ENCODE data around the gene P4HA2. TPM values are rescaled to one million over a fixed set of nuclear protein-coding genes. Genes with fewer than 3 reads are reported as not detected.

P4HA2 gene
- total and polyA plus RNA-seq, 2 of the 13 experiments (the other 11 are each of a cell fraction or from before 2014, with no cell fraction given), result 37.7 to 126 TPM

DNA sequence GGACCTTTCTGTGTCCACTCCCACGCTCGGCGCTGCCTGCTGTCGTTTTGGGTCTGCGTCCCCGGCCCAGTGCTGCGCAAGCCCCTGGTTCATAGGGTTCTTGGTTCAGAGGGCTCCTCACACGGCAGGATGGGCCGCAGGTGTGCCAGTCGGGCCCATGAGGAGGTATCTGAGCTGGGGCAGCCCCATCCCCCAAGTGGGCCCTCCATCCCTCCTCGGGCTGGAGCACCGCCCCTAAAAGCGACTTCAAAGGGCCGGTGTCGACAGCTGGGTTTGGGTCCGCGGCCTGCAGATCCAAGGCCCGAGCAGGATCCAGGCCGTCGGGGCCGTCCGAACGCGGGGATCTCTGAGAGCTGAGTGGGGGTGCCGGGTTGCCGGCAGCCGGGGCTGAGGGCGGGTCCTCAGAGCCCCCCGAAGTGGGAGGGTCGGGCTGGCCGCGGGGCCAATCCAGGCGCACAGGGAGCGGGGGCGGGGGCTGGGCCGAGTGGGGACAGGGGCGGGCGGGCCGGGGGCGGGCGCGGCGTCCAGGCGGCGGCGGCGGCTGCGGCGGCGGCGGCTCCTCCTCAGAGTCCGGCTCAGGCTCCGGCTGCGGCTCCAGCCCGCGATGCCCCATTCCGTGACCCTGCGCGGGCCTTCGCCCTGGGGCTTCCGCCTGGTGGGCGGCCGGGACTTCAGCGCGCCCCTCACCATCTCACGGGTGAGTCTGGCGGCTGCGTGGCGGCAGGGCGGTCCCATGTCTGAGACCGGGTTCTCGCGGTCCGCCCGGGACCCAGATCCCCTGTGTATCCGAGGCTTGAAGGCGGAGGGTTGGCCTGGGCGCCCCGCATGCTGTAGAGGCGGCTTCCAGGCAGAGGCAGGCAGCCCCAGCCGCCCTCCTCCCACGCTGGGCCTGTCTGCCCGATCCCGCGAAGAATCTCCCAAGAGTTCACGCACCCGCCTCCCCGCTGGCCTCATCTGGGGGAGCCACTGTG lies 29.8 kb upstream of the P4HA2 start, which contains the start of gene PDLIM4 (continued):
- TF ChIP-seq, protein P1, sequence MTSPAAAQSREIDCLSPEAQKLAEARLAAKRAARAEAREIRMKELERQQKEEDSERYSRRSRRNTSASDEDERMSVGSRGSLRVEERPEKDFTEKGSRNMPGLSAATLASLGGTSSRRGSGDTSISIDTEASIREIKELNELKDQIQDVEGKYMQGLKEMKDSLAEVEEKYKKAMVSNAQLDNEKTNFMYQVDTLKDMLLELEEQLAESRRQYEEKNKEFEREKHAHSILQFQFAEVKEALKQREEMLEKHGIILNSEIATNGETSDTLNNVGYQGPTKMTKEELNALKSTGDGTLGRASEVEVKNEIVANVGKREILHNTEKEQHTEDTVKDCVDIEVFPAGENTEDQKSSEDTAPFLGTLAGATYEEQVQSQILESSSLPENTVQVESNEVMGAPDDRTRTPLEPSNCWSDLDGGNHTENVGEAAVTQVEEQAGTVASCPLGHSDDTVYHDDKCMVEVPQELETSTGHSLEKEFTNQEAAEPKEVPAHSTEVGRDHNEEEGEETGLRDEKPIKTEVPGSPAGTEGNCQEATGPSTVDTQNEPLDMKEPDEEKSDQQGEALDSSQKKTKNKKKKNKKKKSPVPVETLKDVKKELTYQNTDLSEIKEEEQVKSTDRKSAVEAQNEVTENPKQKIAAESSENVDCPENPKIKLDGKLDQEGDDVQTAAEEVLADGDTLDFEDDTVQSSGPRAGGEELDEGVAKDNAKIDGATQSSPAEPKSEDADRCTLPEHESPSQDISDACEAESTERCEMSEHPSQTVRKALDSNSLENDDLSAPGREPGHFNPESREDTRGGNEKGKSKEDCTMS (CRISPR knock-in tag; conservative IDR thresholded peaks at IDR 0.05), result no peak
- TF ChIP-seq THYN1 (CRISPR knock-in tag; IDR thresholded peaks at IDR 0.05; ENCODE audit: borderline replicate concordance, low read depth), result no peak
- TF ChIP-seq ZSCAN9 (CRISPR knock-in tag; IDR thresholded peaks at IDR 0.05; ENCODE audit: borderline replicate concordance), result no peak
- TF ChIP-seq, protein P2, sequence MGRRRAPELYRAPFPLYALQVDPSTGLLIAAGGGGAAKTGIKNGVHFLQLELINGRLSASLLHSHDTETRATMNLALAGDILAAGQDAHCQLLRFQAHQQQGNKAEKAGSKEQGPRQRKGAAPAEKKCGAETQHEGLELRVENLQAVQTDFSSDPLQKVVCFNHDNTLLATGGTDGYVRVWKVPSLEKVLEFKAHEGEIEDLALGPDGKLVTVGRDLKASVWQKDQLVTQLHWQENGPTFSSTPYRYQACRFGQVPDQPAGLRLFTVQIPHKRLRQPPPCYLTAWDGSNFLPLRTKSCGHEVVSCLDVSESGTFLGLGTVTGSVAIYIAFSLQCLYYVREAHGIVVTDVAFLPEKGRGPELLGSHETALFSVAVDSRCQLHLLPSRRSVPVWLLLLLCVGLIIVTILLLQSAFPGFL (CRISPR knock-in tag; IDR thresholded peaks at IDR 0.05), result no peak
- TF ChIP-seq, protein P3, sequence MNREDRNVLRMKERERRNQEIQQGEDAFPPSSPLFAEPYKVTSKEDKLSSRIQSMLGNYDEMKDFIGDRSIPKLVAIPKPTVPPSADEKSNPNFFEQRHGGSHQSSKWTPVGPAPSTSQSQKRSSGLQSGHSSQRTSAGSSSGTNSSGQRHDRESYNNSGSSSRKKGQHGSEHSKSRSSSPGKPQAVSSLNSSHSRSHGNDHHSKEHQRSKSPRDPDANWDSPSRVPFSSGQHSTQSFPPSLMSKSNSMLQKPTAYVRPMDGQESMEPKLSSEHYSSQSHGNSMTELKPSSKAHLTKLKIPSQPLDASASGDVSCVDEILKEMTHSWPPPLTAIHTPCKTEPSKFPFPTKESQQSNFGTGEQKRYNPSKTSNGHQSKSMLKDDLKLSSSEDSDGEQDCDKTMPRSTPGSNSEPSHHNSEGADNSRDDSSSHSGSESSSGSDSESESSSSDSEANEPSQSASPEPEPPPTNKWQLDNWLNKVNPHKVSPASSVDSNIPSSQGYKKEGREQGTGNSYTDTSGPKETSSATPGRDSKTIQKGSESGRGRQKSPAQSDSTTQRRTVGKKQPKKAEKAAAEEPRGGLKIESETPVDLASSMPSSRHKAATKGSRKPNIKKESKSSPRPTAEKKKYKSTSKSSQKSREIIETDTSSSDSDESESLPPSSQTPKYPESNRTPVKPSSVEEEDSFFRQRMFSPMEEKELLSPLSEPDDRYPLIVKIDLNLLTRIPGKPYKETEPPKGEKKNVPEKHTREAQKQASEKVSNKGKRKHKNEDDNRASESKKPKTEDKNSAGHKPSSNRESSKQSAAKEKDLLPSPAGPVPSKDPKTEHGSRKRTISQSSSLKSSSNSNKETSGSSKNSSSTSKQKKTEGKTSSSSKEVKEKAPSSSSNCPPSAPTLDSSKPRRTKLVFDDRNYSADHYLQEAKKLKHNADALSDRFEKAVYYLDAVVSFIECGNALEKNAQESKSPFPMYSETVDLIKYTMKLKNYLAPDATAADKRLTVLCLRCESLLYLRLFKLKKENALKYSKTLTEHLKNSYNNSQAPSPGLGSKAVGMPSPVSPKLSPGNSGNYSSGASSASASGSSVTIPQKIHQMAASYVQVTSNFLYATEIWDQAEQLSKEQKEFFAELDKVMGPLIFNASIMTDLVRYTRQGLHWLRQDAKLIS (CRISPR knock-in tag; IDR thresholded peaks at IDR 0.05), result no peak
- no peak for TF ChIP-seq GTF3A (CRISPR knock-in tag; conservative IDR thresholded peaks at IDR 0.05)
- TF ChIP-seq SRSF9 (IDR thresholded peaks at IDR 0.05; ENCODE audit: borderline replicate concordance, insufficient read depth, low read depth, low read length, poor library complexity, severe bottlenecking), result no peak
- no peak for TF ChIP-seq CCDC6 (CRISPR knock-in tag; IDR thresholded peaks at IDR 0.05)
- TF ChIP-seq ZSCAN12 (CRISPR knock-in tag; IDR thresholded peaks at IDR 0.05), result no peak
- TF ChIP-seq ZNF619 (CRISPR knock-in tag; IDR thresholded peaks at IDR 0.05), result no peak
- TF ChIP-seq POLR2AphosphoS2 (IDR thresholded peaks at IDR 0.05; ENCODE audit: low read depth, low read length), result no peak
- no peak for TF ChIP-seq ARHGAP35 (CRISPR knock-in tag; IDR thresholded peaks at IDR 0.05; ENCODE audit: borderline replicate concordance)
- TF ChIP-seq, protein P4, sequence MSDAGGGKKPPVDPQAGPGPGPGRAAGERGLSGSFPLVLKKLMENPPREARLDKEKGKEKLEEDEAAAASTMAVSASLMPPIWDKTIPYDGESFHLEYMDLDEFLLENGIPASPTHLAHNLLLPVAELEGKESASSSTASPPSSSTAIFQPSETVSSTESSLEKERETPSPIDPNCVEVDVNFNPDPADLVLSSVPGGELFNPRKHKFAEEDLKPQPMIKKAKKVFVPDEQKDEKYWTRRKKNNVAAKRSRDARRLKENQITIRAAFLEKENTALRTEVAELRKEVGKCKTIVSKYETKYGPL (CRISPR knock-in tag; IDR thresholded peaks at IDR 0.05), result no peak
- TF ChIP-seq MAF1 (CRISPR knock-in tag; IDR thresholded peaks at IDR 0.05; ENCODE audit: borderline replicate concordance), result no peak
